GM12873 (cell line): ENCODE results near the gene MRPL14.

ENCODE experiments used
- TF ChIP-seq, protein P1 (sequence below): IDR thresholded peaks from 2 replicates; pipeline ENCODE4 v1.5.1; 2012; ENCODE audit warnings: low read depth, mild to moderate bottlenecking, moderate library complexity, low read length, control low read depth; ENCODE audit not compliant: insufficient read depth; ENCODE audit errors: missing control alignments

Gene MRPL14

DNA sequence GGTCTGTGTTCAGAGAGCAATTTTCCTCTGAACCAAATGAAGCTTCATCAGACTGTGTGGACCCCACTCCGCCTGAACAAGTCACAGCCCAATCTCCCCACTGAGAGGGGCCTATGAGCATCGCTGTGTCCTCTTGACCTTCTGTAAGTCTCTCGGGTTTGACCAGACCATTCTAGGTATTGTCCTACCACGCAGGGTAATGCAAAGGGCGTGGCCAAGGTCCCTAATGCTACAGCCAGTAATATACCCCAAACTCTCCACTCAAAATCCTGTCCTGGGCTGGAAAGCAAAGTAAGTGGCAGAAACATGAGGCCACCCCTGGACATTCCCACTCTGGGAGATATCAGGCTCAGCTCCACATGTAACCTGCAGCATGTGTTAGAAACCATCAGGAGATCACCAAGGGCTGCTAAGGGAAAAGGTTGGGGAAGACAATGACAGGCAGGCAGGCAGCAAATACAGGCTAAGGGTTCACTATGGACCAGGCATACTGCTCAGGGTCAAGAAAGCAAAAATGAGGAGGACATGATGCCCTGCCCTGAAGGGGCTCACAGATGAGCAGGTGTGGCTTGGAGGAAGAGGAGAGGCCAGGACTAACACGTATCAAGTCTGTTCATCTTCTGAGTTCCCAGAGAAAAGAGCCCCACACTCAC is 33.4 kb downstream of the MRPL14 start:
- TF ChIP-seq, protein P1, sequence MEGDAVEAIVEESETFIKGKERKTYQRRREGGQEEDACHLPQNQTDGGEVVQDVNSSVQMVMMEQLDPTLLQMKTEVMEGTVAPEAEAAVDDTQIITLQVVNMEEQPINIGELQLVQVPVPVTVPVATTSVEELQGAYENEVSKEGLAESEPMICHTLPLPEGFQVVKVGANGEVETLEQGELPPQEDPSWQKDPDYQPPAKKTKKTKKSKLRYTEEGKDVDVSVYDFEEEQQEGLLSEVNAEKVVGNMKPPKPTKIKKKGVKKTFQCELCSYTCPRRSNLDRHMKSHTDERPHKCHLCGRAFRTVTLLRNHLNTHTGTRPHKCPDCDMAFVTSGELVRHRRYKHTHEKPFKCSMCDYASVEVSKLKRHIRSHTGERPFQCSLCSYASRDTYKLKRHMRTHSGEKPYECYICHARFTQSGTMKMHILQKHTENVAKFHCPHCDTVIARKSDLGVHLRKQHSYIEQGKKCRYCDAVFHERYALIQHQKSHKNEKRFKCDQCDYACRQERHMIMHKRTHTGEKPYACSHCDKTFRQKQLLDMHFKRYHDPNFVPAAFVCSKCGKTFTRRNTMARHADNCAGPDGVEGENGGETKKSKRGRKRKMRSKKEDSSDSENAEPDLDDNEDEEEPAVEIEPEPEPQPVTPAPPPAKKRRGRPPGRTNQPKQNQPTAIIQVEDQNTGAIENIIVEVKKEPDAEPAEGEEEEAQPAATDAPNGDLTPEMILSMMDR = no peak

- TF ChIP-seq, protein P1 = no peak
These were observed 34.2 kb downstream of the MRPL14 start for GRCh38 chr6:44093066-44093465.

- TF ChIP-seq, protein P1 = no peak
These were observed 35.0 kb downstream of the MRPL14 start for GRCh38 chr6:44091981-44092884.

DNA sequence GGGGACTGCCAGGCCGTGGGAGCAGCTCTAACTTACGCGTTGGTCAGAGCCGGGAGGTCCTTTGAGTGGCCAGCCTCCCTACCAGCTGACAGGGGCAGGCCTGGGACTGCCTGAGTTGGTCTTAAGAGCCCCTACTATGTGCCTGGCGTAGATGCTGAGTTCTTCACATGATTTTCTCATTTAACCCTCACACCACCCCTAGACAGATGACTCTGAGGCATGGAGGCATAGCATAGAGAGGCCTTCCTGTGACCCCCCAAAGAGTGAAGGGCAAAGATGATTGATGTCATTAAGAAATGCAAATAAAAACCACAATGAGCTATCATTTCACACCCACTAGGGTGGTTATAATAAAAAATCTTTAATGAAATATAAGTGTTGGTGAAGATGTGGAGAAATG is 36.8 kb downstream of the MRPL14 start:
- TF ChIP-seq, protein P1 = no peak

DNA sequence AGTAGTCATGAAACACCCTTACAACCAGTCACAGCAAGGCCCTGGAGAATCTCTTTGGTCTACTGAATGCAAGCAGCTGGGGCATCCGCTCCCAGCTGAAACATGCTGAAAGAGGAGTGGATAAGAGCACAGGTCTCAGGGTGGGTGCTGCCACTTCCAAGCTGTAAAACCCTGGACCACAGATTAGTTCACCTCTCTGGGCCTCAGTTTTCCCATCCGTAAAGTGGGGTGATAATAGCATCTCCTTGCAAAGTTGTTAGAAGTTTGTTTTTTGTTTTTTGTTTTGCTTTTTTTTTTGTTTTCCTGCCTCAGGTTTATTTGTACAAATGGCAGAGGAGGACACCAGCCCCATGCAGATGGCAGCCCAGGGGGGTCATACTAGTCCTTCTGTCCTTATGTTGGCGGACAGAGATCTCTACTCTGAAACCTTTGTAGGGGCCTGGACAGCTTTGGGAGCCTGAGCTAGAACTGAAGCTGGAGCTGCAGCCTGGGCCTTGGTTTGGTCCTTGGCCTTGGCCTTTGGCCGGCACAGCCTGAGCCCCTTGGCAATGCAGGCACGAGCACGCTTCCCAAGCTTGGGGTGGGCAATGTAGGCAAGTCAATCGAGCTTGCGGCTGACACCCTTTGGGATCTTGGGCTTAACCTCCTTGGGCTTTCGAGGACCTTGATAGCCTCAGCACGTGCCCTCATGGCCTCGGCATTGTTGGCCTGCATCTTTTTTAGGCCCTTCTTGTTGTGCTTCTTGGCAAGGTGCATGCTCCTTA is 38.2 kb downstream of the MRPL14 start:
- TF ChIP-seq, protein P1 = no peak

GRCh38 chr6:44087623-44088022 is 39.6 kb downstream of the MRPL14 start:
- TF ChIP-seq, protein P1 = no peak
